ENCODE data around the gene APLP2. TPM values are rescaled to one million over a fixed set of nuclear protein-coding genes. Genes with fewer than 3 reads are reported as not detected.
A peak's percentile ranks its signal among the peaks of the same experiment; 100 is the strongest.

Gene APLP2
- total and polyA plus RNA-seq, 2 of the 13 experiments (the other 11 are each of a cell fraction or from before 2014, with no cell fraction given): 315 to 594 TPM

DNA sequence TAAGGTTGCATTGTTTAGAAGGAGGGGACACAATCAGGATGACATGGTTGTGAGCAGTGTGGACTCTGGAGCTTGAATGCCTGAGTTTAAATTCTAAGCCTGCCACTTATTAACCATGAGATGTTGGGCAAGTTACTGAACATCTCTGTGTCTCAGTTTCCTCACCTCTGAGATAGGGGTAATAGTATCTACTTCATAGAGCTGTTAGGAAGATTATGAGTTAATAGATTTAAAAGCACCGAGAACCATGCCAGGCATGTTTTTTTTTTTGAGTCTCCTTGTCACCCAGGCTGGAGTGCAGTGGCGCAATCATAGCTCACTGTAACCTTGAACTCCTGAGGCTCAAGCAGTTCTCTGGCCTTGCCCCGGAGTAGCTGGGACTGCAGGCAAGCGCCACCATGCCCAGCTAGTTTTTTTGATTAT, 123.2 kb downstream of the APLP2 start (continued):
- no peak for TF ChIP-seq ZNF180 (CRISPR knock-in tag; IDR thresholded peaks at IDR 0.05; ENCODE audit: borderline replicate concordance, low read depth)
- TF ChIP-seq, protein P1, sequence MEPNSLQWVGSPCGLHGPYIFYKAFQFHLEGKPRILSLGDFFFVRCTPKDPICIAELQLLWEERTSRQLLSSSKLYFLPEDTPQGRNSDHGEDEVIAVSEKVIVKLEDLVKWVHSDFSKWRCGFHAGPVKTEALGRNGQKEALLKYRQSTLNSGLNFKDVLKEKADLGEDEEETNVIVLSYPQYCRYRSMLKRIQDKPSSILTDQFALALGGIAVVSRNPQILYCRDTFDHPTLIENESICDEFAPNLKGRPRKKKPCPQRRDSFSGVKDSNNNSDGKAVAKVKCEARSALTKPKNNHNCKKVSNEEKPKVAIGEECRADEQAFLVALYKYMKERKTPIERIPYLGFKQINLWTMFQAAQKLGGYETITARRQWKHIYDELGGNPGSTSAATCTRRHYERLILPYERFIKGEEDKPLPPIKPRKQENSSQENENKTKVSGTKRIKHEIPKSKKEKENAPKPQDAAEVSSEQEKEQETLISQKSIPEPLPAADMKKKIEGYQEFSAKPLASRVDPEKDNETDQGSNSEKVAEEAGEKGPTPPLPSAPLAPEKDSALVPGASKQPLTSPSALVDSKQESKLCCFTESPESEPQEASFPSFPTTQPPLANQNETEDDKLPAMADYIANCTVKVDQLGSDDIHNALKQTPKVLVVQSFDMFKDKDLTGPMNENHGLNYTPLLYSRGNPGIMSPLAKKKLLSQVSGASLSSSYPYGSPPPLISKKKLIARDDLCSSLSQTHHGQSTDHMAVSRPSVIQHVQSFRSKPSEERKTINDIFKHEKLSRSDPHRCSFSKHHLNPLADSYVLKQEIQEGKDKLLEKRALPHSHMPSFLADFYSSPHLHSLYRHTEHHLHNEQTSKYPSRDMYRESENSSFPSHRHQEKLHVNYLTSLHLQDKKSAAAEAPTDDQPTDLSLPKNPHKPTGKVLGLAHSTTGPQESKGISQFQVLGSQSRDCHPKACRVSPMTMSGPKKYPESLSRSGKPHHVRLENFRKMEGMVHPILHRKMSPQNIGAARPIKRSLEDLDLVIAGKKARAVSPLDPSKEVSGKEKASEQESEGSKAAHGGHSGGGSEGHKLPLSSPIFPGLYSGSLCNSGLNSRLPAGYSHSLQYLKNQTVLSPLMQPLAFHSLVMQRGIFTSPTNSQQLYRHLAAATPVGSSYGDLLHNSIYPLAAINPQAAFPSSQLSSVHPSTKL (CRISPR knock-in tag; IDR thresholded peaks at IDR 0.05): peak; percentile 78
- no peak for TF ChIP-seq ELF1 (CRISPR knock-in tag; IDR thresholded peaks at IDR 0.05)
- TF ChIP-seq RNF2 (conservative IDR thresholded peaks at IDR 0.05; ENCODE audit: low read depth): no peak
- TF ChIP-seq, protein P2, sequence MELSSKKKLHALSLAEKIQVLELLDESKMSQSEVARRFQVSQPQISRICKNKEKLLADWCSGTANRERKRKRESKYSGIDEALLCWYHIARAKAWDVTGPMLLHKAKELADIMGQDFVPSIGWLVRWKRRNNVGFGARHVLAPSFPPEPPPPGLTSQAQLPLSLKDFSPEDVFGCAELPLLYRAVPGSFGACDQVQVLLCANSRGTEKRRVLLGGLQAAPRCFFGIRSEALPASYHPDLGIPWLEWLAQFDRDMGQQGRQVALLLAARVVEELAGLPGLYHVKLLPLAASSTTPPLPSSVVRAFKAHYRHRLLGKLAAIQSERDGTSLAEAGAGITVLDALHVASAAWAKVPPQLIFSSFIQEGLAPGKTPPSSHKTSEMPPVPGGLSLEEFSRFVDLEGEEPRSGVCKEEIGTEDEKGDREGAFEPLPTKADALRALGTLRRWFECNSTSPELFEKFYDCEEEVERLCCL (CRISPR knock-in tag; IDR thresholded peaks at IDR 0.05; ENCODE audit: borderline replicate concordance): no peak
- no peak for TF ChIP-seq SIN3B (IDR thresholded peaks at IDR 0.05; ENCODE audit: low read length)
- no peak for TF ChIP-seq MED1 (CRISPR knock-in tag; IDR thresholded peaks at IDR 0.05)
- TF ChIP-seq KLF15 (CRISPR knock-in tag; IDR thresholded peaks at IDR 0.05; ENCODE audit: borderline replicate concordance): no peak
- TF ChIP-seq ZNF441 (CRISPR knock-in tag; IDR thresholded peaks at IDR 0.05; ENCODE audit: borderline replicate concordance): no peak
- TF ChIP-seq ZNF30 (CRISPR knock-in tag; IDR thresholded peaks at IDR 0.05): no peak
- TF ChIP-seq KLF16 (CRISPR knock-in tag; IDR thresholded peaks at IDR 0.05): no peak
- TF ChIP-seq SRY (CRISPR knock-in tag; IDR thresholded peaks at IDR 0.05): peak; percentile 36; the same call in 1 of the 2 replicates
- TF ChIP-seq NR2F6 (IDR thresholded peaks at IDR 0.05): no peak; the same call in 1 of the 2 replicates
- peak; percentile 70 for TF ChIP-seq NR2F6 (CRISPR knock-in tag; IDR thresholded peaks at IDR 0.05)
- TF ChIP-seq RFX1 (IDR thresholded peaks at IDR 0.05): no peak
- no peak for TF ChIP-seq ZNF724P (CRISPR knock-in tag; IDR thresholded peaks at IDR 0.05; ENCODE audit: borderline replicate concordance)
- no peak for TF ChIP-seq SP5 (CRISPR knock-in tag; IDR thresholded peaks at IDR 0.05; ENCODE audit: borderline replicate concordance, low read depth)
- no peak for TF ChIP-seq CENPX (CRISPR knock-in tag; IDR thresholded peaks at IDR 0.05)
- TF ChIP-seq NFIB (CRISPR knock-in tag; IDR thresholded peaks at IDR 0.05; ENCODE audit: borderline replicate concordance): no peak
- TF ChIP-seq ZNF264 (CRISPR knock-in tag; IDR thresholded peaks at IDR 0.05): 0 out of 2 replicates have a peak, but pooled peaks have one; percentile 20
- TF ChIP-seq, protein P3, sequence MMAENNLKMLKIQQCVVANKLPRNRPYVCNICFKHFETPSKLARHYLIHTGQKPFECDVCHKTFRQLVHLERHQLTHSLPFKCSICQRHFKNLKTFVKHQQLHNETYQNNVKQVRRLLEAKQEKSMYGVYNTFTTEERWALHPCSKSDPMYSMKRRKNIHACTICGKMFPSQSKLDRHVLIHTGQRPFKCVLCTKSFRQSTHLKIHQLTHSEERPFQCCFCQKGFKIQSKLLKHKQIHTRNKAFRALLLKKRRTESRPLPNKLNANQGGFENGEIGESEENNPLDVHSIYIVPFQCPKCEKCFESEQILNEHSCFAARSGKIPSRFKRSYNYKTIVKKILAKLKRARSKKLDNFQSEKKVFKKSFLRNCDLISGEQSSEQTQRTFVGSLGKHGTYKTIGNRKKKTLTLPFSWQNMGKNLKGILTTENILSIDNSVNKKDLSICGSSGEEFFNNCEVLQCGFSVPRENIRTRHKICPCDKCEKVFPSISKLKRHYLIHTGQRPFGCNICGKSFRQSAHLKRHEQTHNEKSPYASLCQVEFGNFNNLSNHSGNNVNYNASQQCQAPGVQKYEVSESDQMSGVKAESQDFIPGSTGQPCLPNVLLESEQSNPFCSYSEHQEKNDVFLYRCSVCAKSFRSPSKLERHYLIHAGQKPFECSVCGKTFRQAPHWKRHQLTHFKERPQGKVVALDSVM (CRISPR knock-in tag; IDR thresholded peaks at IDR 0.05): no peak
- TF ChIP-seq, protein P4, sequence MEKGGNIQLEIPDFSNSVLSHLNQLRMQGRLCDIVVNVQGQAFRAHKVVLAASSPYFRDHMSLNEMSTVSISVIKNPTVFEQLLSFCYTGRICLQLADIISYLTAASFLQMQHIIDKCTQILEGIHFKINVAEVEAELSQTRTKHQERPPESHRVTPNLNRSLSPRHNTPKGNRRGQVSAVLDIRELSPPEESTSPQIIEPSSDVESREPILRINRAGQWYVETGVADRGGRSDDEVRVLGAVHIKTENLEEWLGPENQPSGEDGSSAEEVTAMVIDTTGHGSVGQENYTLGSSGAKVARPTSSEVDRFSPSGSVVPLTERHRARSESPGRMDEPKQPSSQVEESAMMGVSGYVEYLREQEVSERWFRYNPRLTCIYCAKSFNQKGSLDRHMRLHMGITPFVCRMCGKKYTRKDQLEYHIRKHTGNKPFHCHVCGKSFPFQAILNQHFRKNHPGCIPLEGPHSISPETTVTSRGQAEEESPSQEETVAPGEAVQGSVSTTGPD (CRISPR knock-in tag; IDR thresholded peaks at IDR 0.05): no peak
- peak; percentile 56 for TF ChIP-seq ASH2L (IDR thresholded peaks at IDR 0.05; ENCODE audit: insufficient read length, low read depth, low read length)

Measured in HepG2 (cell line).